Calu3 (cell line): Measurements from ENCODE around the gene GALNT14. TPM values are rescaled to one million over a fixed set of nuclear protein-coding genes. Genes with fewer than 3 reads are reported as not detected.

Experiments used
- BruUV-seq: library from RNA; stranded (reverse); fragments of 400-500 nt; replicated peaks from 2 replicates; lab custom pipeline; 2021; lab: Mats Ljungman, UMichigan
- CTCF ChIA-PET: fragments of 300-600 bp; sonication (Branson Sonifier 250); formaldehyde crosslinking; loops from one replicate; lab custom pipeline; 2022; ENCODE audit warnings: antibody characterized with exemption; lab: Charles Lee
- DNase-seq: peaks from one replicate; pipeline ENCODE4 v3.0.0; 2022
- H3K27ac Mint-ChIP-seq: one replicate; pipeline ENCODE4 v1.8.0; 2022; ENCODE audit warnings: mixed read lengths; ENCODE audit not compliant: unreplicated experiment
- H3K27me3 Mint-ChIP-seq: one replicate; pipeline ENCODE4 v1.8.0; 2022; ENCODE audit warnings: mixed read lengths; ENCODE audit not compliant: unreplicated experiment
- H3K36me3 Mint-ChIP-seq: one replicate; pipeline ENCODE4 v1.8.0; 2022; ENCODE audit warnings: mild to moderate bottlenecking, moderate library complexity, mixed read lengths; ENCODE audit not compliant: insufficient read depth, unreplicated experiment
- H3K4me1 Mint-ChIP-seq: one replicate; pipeline ENCODE4 v1.8.0; 2022; ENCODE audit warnings: mild to moderate bottlenecking, low read depth, mixed read lengths; ENCODE audit not compliant: unreplicated experiment
- H3K4me3 Mint-ChIP-seq: one replicate; pipeline ENCODE4 v1.8.0; 2022; ENCODE audit warnings: mild to moderate bottlenecking, low read depth, moderate library complexity, mixed read lengths; ENCODE audit not compliant: unreplicated experiment
- H3K9me3 Mint-ChIP-seq: one replicate; pipeline ENCODE4 v1.8.0; 2022; ENCODE audit warnings: low read depth, mixed read lengths; ENCODE audit not compliant: unreplicated experiment
- intact Hi-C: fragments of 100-400 bp; cut with micrococcal nuclease; formaldehyde crosslinking; loops from one replicate; pipeline ENCODE4 v1.10.0; 2022; ENCODE audit not compliant: unreplicated experiment
- total RNA-seq: library from RNA; stranded (reverse); gene quantifications from 2 replicates; pipeline ENCODE4 v1.2.3, GENCODE V29; 2022
- TF ChIP-seq, protein P1 (sequence below): fragments of 200-600 bp; IDR thresholded peaks from one replicate; pipeline ENCODE4 v1.8.0; 2022; ENCODE audit warnings: antibody characterized with exemption; ENCODE audit not compliant: unreplicated experiment

The GALNT14 gene
- total RNA-seq, 1 experiment from 2014 or later, result 61.9 TPM

DNA sequence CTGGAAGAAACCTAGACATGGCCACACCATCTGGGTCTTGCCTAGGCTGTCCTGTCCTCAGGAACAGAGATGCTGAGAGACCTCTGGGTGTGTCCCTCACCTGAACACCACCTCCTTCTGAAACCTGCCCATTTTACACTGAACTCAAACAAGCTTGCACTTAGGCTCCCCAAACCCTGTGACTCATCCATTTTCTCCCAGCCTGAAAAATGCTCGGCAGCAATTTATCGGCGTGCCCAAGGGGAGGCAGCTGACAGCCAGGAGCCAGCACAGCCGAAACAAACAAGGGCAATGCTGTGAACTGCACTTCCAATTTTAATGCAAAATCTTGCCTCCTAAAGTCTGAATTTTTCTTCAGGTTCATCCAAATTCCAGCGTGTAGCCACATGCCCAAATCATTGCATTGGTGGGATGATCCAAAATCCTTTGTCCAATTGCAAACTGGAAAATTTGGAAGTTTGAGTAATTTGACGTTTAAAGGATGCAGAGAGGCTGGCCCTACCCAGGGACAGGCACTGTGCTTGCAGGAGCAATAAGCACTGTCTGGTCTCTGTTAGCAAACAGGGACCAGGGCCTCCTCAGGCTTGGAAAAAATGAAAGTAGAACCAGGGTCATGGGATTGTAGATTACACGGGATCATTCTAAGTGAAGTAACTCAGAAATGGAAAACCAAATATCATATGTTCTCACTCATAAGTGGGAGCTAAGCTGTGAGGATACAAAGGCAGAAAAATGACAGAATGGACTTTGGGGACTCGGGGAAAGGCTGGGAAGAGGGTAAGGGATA is 67.7 kb downstream of the GALNT14 start:
- no peak for DNase-seq
- CTCF ChIA-PET, result no interaction called here
- Mint-ChIP-seq H3K27ac (no peak overlapping the region), H3K4me3 (no peak overlapping the region), H3K27me3 (no peaks in the 10 kb centered on the region), H3K9me3 (no peaks in the 10 kb centered on the region), H3K36me3 (no peaks in the 10 kb centered on the region), H3K4me1 (peaks cover 28% of the 10 kb centered on the region)
- intact Hi-C loops, result no loop called here
- no TSS peak for BruUV-seq
- TF ChIP-seq, protein P1, sequence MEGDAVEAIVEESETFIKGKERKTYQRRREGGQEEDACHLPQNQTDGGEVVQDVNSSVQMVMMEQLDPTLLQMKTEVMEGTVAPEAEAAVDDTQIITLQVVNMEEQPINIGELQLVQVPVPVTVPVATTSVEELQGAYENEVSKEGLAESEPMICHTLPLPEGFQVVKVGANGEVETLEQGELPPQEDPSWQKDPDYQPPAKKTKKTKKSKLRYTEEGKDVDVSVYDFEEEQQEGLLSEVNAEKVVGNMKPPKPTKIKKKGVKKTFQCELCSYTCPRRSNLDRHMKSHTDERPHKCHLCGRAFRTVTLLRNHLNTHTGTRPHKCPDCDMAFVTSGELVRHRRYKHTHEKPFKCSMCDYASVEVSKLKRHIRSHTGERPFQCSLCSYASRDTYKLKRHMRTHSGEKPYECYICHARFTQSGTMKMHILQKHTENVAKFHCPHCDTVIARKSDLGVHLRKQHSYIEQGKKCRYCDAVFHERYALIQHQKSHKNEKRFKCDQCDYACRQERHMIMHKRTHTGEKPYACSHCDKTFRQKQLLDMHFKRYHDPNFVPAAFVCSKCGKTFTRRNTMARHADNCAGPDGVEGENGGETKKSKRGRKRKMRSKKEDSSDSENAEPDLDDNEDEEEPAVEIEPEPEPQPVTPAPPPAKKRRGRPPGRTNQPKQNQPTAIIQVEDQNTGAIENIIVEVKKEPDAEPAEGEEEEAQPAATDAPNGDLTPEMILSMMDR, result no peak

DNA sequence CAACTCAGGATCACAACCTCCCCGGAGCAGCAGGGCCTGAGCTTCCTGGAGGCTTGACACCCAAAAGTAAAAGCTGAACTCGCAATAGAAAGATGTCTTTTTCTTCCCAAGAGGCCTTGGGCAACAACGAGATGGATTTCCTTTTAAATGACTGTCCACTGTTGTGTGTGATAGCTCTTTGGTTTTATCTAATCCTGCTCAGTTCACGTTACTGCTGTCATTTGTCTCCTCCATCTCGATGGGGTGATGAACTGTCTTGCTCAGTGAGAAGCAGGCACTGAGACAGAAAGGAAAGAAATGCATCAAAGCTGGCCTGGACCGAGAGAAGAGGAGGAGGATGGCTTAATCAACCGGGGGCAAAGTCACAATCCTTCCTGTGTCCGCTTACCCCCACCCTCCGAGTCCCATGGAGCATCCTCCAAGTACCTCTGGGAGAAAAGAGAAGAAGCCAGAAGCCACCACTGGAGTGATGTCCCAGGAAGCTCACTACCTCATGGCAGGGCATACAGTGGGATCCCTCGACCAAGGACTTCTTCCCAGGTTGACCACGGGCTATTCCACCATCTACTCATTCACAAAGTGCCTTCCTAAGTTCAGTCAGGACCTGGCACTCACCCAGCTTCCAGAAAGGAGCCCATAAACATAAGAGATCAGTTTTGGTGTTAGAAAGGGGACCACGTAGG is 68.5 kb downstream of the GALNT14 start:
- Mint-ChIP-seq H3K4me1 (peaks cover 28% of the 10 kb centered on the region), H3K27ac (no peak overlapping the region), H3K27me3 (no peaks in the 10 kb centered on the region), H3K36me3 (no peaks in the 10 kb centered on the region), H3K4me3 (no peak overlapping the region), H3K9me3 (no peaks in the 10 kb centered on the region)
- BruUV-seq, result no TSS peak
- TF ChIP-seq, protein P1, result no peak
- intact Hi-C loops, result no loop called here
- CTCF ChIA-PET, result no interaction called here
- no peak for DNase-seq

DNA sequence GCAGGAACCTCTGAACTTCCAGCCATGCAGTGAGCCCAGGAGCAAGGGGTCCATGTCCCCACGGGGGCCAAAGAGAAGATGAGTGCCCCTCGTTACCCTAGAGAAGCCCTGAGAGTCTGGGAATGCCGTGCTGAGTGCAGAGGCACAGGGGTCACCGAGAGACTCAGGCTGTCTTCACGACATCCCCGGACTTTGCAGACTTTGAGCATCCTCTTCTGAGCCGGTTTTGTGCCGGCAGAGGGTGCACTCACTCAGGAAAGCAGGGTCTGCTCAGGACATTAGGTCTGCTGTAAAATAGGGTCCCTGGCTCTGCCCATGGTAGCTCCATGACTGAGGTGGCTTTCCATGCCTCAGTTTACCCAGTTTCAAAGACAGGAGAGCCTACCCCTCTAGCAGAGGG is 71.0 kb downstream of the GALNT14 start:
- no peaks in the 10 kb centered on the region for H3K27me3 Mint-ChIP-seq
- H3K9me3 Mint-ChIP-seq, result no peaks in the 10 kb centered on the region
- DNase-seq, result no peak
- peaks cover 23% of the 10 kb centered on the region for H3K4me1 Mint-ChIP-seq
- intact Hi-C loops, result no loop called here
- CTCF ChIA-PET, result interaction anchor here (0.6 kb wide), 1 partner anchor 10 kb away, joined by 3 read pairs; no protein-coding TSS in a partner anchor
- H3K4me3 Mint-ChIP-seq, result no peak overlapping the region
- no peak overlapping the region for H3K27ac Mint-ChIP-seq
- TF ChIP-seq, protein P1, result no peak
- BruUV-seq, result no TSS peak
- H3K36me3 Mint-ChIP-seq, result no peaks in the 10 kb centered on the region

DNA sequence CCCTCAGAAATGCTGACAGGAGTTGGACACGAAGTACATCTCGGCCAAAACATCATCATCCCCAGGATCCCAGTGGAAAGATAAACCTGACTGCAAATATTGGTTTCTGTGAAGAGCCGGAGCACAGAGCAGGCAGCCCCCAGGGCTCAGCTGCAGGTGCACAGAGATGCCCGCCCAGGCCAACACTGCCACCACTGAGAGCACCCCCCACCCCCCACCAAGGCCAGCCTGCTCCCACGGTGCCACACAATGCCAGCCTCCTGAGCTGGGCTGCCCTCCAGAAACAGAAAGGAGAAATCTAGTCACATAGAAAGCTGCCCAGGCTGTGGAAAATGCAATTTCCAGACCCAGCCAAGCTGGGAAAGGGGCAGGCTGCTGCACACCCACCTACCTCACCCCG is 71.7 kb downstream of the GALNT14 start:
- Mint-ChIP-seq H3K4me3 (no peak overlapping the region), H3K27ac (no peak overlapping the region), H3K36me3 (no peaks in the 10 kb centered on the region), H3K9me3 (no peaks in the 10 kb centered on the region), H3K4me1 (peaks cover 21% of the 10 kb centered on the region), H3K27me3 (no peaks in the 10 kb centered on the region)
- no peak for DNase-seq
- intact Hi-C loops, result no loop called here
- TF ChIP-seq, protein P1, result no peak
- no TSS peak for BruUV-seq
- CTCF ChIA-PET, result interaction anchor here (0.7 kb wide), 1 partner anchor 319 kb away, joined by 3 read pairs; no protein-coding TSS in a partner anchor
